ENCODE data around the gene GGT1. TPM values are rescaled to one million over a fixed set of nuclear protein-coding genes. Genes with fewer than 3 reads are reported as not detected.

GGT1 gene
- total RNA-seq, 2 donors from 2014 or later: 9.6 to 195 TPM

Other genes starting within 250 kb of the GGT1 start
- 1 to 10 TPM; 2.5 to 4.0 TPM for gene ADORA2A, start 175.6 kb upstream of the GGT1 start, total RNA-seq
- gene UPB1, start 107.9 kb upstream of the GGT1 start, total RNA-seq: under 1 TPM in 1 of 2 donors, not detected in 1; 0.08 TPM
- 100 to 1,000 TPM; 219 to 241 TPM for gene GUCD1, start 48.1 kb upstream of the GGT1 start, total RNA-seq
- gene SNRPD3, start 47.2 kb upstream of the GGT1 start, total RNA-seq: 10 to 100 TPM; 60.3 to 70.8 TPM
- gene LRRC75B, start 10.1 kb upstream of the GGT1 start, total RNA-seq: 10 to 100 TPM in 1 of 2 donors, 1 to 10 TPM in 1; 9.5 to 15.2 TPM
- not detected for gene PIWIL3, start 171.5 kb downstream of the GGT1 start, total RNA-seq
- 1 to 10 TPM; 2.1 to 4.1 TPM for gene SGSM1, start 203.0 kb downstream of the GGT1 start, total RNA-seq